Loucy (cell line): ENCODE measurements around the gene GOLGA6D.
"Not testable (repeated sequence)": the region's sequence is repeated elsewhere in the genome, so short reads cannot be mapped to it uniquely, and the experiment has no call there.

ENCODE experiments used
- H2AFZ ChIP-seq: fragments of 200-600 bp; sonication (generic); 2 replicates; pipeline ENCODE4 v1.6.0; 2016; ENCODE audit warnings: antibody characterized with exemption, mild to moderate bottlenecking, low read length, moderate library complexity
- H3F3A ChIP-seq: fragments of 200-600 bp; 2 replicates; pipeline ENCODE4 v1.6.0; 2016; ENCODE audit warnings: antibody characterized with exemption, low read depth, mild to moderate bottlenecking
- H3K27me3 ChIP-seq: fragments of 200-600 bp; sonication (generic); 2 replicates; pipeline ENCODE4 v1.6.1; 2014; ENCODE audit warnings: low read length, mild to moderate bottlenecking; ENCODE audit not compliant: insufficient read depth, poor library complexity, severe bottlenecking
- H3K36me3 ChIP-seq: fragments of 200-600 bp; sonication (generic); 2 replicates; pipeline ENCODE4 v1.6.1; 2016; ENCODE audit warnings: low read length; ENCODE audit not compliant: insufficient read depth
- H3K4me1 ChIP-seq: fragments of 200-600 bp; sonication (generic); 2 replicates; pipeline ENCODE4 v1.5.1; 2014; ENCODE audit warnings: low read length, mild to moderate bottlenecking; ENCODE audit not compliant: insufficient read depth, poor library complexity, severe bottlenecking
- H3K4me2 ChIP-seq: fragments of 200-600 bp; sonication (generic); 2 replicates; pipeline ENCODE4 v1.6.0; 2014; ENCODE audit warnings: antibody characterized with exemption, low read length, low read depth, mild to moderate bottlenecking; ENCODE audit not compliant: poor library complexity, severe bottlenecking
- H3K4me3 ChIP-seq: fragments of 200-600 bp; sonication (generic); 2 replicates; pipeline ENCODE4 v1.5.1; 2014; ENCODE audit warnings: low read length, mild to moderate bottlenecking, mixed read lengths; ENCODE audit not compliant: poor library complexity, severe bottlenecking
- H3K79me2 ChIP-seq: fragments of 200-600 bp; sonication (generic); 2 replicates; pipeline ENCODE4 v1.6.1; 2014; ENCODE audit warnings: low read length; ENCODE audit not compliant: insufficient read depth
- H3K9ac ChIP-seq: fragments of 200-600 bp; sonication (generic); 2 replicates; pipeline ENCODE4 v1.6.0; 2014; ENCODE audit warnings: mild to moderate bottlenecking, low read depth, low read length, moderate library complexity; ENCODE audit not compliant: poor library complexity, severe bottlenecking
- H3K9me2 ChIP-seq: fragments of 200-600 bp; sonication (generic); replicated peaks from 2 replicates; pipeline ENCODE4 v1.6.1; 2016; ENCODE audit warnings: low read depth, low read length, mixed read lengths
- H3K9me3 ChIP-seq: fragments of 200-600 bp; sonication (generic); 2 replicates; pipeline ENCODE4 v1.6.1; 2014; ENCODE audit warnings: mild to moderate bottlenecking, antibody characterized with exemption, low read length, low read depth; ENCODE audit not compliant: insufficient read depth
- H4K20me1 ChIP-seq: fragments of 200-600 bp; sonication (generic); 2 replicates; pipeline ENCODE4 v1.6.0; 2014; ENCODE audit warnings: antibody characterized with exemption, low read length, mild to moderate bottlenecking; ENCODE audit not compliant: insufficient read depth, poor library complexity, severe bottlenecking
- TF ChIP-seq, protein P1 (sequence below): fragments of 200-600 bp; sonication (generic); conservative IDR thresholded peaks from 2 replicates; pipeline ENCODE4 v1.5.1; 2014; ENCODE audit warnings: mild to moderate bottlenecking, antibody characterized with exemption, low read length

GOLGA6D gene

DNA sequence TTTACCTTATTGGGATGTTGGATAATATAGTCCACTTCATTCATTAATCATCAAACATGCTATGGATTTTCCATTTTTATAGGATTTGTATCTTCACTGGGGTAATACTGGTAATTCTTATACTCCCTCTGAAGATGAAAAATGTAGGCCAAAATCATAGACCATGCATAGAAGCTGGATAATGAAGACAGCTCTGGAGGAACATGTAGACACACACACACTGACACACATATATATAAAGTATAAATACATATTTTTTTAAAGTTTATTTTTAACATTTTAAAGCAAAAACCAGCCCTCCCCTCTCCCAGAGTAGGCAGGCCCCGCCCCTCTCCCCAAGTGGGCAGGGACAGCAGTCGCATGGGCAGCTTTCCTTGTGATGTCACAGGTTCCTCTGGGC, 24.6 kb upstream of the GOLGA6D start, which contains the start of gene GOLGA6C:
TSS of gene GOLGA6C (plus strand) at position 301 of the 400 bp plus-strand sequence. CDS start 265 bp downstream, outside the sequence.
- not testable (repeated sequence) for H3K4me2 ChIP-seq

DNA sequence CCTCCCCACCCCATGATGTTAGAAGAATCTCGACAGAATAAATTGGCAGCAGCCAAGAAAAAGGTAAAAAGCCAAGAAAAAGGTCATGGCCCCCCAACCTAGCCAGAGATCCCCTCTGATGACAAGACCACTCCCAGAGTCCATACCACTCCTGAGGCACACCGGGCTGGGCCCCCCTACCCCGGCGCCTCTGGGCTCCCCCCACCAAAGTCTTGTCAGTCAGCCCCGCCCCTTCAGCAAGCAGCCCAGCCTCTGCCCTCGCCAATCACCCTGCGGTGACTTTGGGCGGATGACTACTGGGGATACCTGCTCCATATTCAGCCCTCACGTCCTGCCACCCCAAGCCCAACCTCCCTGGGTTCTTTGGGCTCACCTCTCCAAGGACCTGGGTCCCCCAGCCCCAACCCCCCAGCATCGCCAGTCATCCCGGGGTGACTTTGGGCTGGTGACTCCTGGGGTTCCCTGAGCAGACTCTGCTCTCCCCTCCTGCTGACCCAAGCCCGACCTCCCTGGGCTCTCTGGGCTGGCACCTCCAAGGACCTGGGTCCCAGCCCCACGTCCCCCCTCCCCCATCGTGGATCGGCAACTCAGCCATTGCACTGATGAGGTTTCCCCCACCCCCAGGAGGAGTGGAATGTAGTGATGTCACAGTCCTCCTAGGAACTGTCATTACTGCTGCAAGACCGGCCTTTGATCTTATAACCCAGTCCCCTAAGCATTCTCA, 23.9 kb upstream of the GOLGA6D start:
- H4K20me1 ChIP-seq, H3K4me3 ChIP-seq, H3K9me2 ChIP-seq, H3K36me3 ChIP-seq, H3F3A ChIP-seq, H3K4me2 ChIP-seq, H3K27me3 ChIP-seq, H3K4me1 ChIP-seq, H2AFZ ChIP-seq, H3K9ac ChIP-seq, H3K79me2 ChIP-seq, H3K9me3 ChIP-seq: not testable (repeated sequence)

More for the DNA sequence above, 24.6 kb upstream of the GOLGA6D start, which contains the start of gene GOLGA6C:
- H3F3A ChIP-seq, H3K79me2 ChIP-seq, H3K9ac ChIP-seq, H3K36me3 ChIP-seq, H3K4me1 ChIP-seq, H3K9me2 ChIP-seq, H2AFZ ChIP-seq, H4K20me1 ChIP-seq, H3K27me3 ChIP-seq, H3K4me3 ChIP-seq, H3K9me3 ChIP-seq: not testable (repeated sequence)

DNA sequence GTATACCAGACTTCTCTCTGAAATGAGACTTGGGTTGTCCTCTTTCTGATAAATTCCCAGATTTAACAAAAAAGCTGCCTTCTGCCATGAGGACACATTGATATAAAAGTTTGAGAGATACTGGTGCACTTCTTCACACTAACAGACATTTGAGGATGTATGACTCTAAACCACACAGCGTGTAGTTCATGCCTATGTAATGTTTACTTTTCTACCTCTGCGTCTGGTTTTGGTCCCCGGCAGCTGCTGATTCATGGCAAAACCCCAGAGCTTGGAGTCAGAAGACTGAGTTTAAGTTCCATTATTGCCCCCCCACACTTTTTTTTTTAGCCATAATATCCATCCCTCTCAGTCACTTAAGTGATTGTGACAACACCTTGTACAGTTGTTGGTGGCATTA, 22.8 kb upstream of the GOLGA6D start:
- not testable (repeated sequence) for H3K9me2 ChIP-seq, H3K36me3 ChIP-seq, H2AFZ ChIP-seq, H3K4me3 ChIP-seq, H3K9me3 ChIP-seq, H3K27me3 ChIP-seq, H3K4me2 ChIP-seq, H3F3A ChIP-seq, H3K9ac ChIP-seq, H4K20me1 ChIP-seq, H3K4me1 ChIP-seq, H3K79me2 ChIP-seq

DNA sequence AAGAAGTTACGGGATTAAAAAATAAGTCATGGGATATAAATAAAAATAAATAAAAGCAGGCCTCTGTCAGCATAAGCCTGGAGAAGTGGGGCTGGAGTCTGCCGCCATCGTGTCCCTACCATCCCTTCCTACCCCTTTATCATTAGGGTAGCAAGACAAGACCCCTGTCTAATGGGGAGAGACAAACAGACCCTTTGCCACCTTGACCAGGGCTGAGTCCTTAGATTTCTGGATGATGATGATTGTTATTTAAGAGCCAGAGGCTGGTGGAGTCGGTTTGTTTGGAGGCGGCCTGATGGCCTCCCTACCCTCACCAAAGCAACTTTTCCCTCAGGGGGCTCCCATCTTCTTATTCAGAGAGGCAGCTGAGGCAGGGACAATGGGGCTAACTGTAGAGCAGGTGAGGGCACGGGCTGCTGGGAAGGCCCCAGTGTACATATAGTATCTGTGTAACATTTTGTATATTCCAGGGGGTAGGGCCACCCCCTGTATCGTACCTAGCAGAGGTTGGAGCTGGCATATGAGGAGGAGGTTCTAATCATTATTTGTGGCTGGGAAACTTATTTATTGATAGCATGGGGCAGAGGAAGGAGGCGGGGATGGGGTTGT, 8.8 kb upstream of the GOLGA6D start:
- not testable (repeated sequence) for H3K4me1 ChIP-seq, H2AFZ ChIP-seq, H3K36me3 ChIP-seq, H4K20me1 ChIP-seq, H3K9me2 ChIP-seq, H3K4me2 ChIP-seq, H3K9me3 ChIP-seq, H3K27me3 ChIP-seq, H3F3A ChIP-seq, H3K79me2 ChIP-seq, H3K4me3 ChIP-seq, H3K9ac ChIP-seq

DNA sequence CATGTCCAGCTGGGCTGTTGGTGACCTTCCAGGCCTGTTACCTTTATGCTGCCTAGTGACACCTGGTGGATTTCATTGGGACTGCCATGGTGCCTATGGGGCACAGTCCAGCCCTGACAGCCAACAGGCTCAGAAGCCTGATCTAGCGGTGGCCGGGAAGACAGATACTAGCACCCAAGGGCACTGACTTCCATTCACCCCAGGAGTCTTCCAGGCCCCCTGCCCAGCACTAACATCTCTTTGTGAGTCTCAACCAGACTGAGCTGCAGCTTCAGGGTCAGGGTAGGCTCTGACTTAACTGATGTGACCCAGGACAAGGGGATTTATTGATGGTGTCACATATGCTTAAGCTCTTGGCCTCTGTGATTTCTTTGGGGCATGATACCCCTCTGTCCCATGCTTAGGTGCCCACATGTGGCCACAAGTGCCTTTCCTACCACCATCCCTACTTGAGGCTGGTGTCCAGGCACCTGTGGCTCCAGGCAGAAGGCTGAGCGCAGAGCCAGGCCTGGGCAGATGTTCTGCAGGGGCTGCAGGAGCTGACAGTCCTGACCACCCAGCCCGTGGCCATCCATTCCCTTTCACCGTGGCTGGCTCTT, 8.0 kb upstream of the GOLGA6D start:
- H4K20me1 ChIP-seq, H3K9me3 ChIP-seq, H3K27me3 ChIP-seq, H3K4me1 ChIP-seq, H3K9ac ChIP-seq, H3K36me3 ChIP-seq, H3K79me2 ChIP-seq, H3K4me2 ChIP-seq, H3F3A ChIP-seq, H2AFZ ChIP-seq, H3K4me3 ChIP-seq, H3K9me2 ChIP-seq: not testable (repeated sequence)
- TF ChIP-seq, protein P1, sequence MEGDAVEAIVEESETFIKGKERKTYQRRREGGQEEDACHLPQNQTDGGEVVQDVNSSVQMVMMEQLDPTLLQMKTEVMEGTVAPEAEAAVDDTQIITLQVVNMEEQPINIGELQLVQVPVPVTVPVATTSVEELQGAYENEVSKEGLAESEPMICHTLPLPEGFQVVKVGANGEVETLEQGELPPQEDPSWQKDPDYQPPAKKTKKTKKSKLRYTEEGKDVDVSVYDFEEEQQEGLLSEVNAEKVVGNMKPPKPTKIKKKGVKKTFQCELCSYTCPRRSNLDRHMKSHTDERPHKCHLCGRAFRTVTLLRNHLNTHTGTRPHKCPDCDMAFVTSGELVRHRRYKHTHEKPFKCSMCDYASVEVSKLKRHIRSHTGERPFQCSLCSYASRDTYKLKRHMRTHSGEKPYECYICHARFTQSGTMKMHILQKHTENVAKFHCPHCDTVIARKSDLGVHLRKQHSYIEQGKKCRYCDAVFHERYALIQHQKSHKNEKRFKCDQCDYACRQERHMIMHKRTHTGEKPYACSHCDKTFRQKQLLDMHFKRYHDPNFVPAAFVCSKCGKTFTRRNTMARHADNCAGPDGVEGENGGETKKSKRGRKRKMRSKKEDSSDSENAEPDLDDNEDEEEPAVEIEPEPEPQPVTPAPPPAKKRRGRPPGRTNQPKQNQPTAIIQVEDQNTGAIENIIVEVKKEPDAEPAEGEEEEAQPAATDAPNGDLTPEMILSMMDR = peak; percentile 51

DNA sequence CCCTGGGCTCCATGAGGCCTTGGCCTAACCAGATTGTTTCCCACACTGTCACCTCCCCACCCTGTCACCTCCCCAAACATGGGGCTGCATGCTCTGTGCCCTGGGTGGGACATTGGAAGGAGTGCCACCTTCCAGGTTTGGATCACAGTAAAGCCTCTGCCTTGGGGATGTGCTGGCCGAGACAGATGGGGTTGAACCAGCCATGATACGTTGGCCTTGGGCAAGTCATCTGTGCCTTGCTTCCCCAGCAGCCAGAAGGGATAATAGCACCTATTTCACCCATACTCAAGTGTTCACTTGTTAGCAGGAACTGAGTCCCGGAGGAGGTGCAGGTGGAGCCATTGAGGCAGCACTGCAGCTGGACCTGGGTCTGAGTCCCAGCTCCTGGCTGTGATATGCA, 7.0 kb upstream of the GOLGA6D start:
- not testable (repeated sequence) for H3K36me3 ChIP-seq, H3K4me3 ChIP-seq, H3F3A ChIP-seq, H3K4me2 ChIP-seq, H4K20me1 ChIP-seq, H2AFZ ChIP-seq, H3K27me3 ChIP-seq, H3K9ac ChIP-seq, H3K9me3 ChIP-seq, H3K4me1 ChIP-seq, H3K9me2 ChIP-seq, H3K79me2 ChIP-seq
